ENCODE data around the gene BCL11A.

BCL11A gene

DNA sequence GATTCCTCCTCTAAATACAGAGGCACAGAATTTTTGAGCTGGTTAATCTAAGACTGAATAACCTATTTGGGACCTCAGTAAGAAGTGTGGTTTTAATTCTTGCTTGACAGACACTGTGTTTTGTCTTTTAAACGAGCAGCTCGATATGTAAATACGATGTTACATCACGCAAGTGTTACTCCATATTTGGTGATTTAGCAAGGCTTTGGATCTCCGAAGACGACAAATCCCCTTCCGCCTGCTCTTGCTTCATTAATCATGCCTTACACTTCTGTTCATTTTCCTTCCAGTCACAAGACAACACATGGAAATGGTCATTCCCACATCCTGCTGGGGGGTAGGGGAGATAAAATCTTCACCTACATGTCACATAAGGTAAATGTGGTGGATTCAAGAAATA lies 9.4 kb downstream of the BCL11A start:
- no peak for DNase-seq

DNA sequence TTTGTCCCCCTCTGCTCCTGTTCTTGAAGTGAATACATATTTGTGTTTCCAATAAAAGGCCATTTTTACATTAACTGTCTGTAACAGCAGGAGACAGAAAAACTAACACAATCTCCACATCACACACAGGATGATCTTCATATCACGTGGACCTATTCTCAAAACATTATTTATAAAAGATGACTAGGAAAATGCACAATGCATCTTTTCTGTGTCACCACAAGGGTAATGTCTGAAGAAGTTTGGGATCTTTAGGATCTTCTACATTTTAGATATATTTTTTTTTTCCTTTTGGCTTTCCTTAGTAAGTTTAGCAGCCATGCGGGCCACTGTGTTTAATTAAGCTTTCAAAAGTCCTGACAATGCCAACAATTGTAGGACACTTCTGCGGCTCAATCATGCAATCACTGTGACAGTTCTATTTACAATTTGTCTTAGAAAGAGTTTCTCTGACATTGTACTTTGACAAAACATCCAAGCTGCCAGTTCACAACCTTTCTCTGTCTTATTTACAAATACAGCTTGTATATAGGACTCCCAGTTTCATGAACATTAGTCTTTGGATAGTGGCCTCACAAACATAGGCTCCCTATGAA lies 12.3 kb downstream of the BCL11A start:
- DNase-seq: no peak

DNA sequence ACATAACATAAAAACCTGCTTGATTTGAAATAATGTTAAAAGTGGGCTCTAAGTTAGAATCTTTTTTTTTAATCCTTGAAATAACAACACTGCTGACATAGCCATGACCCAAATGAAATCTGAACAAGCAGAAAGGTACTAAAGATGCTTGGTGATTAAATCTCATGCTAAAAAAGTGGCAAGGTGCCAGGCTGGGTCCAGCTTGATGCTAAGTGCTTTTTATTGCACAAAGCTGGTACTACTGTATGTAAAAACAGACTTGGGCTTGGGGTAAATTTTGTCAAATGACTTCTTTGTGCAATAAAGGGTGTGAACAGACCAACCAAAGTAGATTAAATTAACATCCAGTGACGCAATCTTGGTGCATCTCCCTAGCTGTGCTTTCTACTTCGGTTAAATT lies 13.4 kb downstream of the BCL11A start:
- no peak for DNase-seq

DNA sequence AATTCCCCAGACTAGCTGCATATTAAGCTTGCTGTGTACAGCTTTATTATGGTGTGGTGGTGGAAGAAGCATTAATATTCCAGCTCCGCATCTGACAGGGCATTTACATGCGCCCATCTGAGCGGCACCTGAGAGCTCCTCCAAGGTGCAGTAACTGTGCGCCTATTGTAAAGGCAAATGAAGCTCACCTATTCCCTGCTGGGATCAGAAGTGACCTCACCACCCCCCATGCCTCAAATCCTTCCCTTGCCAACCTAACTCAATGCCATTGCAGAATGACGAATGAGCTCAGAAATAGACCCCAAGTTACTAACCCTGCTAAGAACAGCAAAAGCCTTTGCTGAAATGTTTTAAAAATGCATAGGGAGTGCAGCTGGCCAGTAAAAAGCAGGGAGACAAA lies 14.3 kb downstream of the BCL11A start:
- DNase-seq: no peak

DNA sequence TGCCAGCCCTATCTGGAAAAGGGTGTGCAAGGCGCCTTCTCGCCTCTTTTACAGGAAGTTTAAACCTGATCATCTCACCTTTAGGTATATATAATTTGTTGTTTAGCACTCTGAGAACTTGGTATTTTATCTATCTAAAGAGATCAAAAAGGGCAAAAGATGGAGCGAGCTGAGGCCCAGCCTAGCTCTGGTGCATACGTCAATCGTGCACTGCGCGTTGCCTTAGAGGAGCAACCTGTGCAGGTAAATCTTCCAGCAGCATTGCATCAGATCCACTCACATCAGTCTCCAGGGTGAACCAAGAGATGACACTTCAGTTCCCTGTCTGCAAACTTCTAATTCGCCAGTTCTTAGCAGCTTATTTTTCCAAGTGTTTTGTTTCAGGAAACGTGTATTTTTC lies 15.4 kb downstream of the BCL11A start:
- no peak for DNase-seq

DNA sequence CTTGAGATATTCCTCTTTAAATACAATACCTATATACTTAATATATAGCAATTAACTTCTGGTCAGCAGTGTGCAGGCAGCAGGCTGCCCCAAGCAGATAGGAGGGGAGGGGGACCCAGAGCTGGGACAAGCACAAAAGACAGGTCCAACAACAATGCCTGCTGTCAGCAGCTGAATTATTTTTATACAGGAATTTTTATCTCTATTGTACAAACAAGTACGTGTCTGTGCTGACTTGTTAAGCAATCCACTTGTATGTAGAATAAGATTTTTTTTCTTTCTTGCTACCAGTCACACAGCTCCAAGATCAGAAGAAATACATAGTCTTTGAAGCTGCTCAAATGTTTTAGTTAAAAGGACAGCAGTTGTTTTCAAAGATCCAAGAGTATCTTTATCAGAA lies 16.7 kb downstream of the BCL11A start:
- no peak for DNase-seq

DNA sequence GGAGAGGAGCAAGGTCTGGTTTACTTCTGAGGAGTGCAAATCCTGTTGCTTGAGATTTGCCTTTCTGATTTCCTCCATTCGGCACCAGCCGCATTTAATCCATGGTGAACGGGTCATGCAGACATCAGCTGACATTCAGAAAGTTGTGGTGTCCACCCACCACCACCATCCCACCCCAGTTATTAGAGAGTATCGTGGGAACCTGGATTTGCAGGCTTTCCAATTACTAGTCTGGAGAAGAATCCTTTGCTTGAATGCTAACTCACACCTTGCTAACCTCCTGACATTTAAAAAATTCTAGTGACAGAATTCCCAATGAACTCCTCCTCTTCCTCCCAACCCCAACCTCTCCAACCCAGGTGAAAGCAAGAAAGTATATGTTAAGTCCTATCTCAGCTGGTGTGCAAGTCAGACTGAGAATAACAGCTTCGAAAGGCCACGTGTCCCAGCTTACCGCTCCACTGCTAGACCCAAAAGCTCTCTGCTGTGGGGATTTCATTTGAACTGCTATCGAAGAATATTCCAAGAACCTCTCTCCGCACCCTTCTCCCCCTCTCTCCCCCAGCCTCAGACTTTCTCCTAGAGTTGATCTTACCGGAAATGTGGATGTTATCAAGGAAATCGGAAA lies 17.7 kb downstream of the BCL11A start:
- no peak for DNase-seq

DNA sequence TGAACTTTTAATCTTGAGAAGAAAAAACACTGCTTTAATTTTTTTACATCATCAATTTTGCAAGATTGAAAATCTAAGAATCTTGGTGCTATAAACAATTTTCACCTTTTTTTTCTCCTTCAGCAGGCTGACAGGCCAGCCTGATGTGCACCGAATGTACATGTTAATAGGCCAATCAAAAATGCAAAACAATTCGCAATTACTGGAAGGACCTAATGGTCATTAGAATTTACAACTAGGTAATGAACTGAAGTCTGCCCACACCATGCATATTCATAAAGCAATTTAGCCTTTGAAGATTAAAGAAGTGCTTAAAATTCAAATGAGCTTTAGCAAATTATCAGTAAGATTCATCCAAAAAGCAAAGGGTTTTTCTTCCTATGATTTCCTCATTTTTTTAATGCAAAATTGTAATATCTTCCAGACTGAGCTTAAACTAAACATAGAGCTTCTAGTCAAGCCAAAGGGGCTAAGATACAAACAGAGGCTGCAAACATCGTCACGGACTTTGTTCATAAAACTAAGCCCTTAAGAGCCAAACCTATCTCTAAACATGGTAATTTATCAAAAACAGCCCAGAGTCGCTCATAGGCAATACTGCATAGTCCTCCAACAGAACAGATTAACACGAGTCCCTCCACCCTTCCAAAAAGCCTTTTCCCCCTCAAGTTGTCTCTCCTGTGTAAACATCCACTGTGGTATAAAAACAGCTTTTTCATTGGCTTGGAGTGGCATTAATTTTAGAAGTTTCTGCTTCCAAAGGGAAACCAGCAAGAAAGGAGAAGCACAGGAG lies 18.4 kb downstream of the BCL11A start:
- no peak for DNase-seq

DNA sequence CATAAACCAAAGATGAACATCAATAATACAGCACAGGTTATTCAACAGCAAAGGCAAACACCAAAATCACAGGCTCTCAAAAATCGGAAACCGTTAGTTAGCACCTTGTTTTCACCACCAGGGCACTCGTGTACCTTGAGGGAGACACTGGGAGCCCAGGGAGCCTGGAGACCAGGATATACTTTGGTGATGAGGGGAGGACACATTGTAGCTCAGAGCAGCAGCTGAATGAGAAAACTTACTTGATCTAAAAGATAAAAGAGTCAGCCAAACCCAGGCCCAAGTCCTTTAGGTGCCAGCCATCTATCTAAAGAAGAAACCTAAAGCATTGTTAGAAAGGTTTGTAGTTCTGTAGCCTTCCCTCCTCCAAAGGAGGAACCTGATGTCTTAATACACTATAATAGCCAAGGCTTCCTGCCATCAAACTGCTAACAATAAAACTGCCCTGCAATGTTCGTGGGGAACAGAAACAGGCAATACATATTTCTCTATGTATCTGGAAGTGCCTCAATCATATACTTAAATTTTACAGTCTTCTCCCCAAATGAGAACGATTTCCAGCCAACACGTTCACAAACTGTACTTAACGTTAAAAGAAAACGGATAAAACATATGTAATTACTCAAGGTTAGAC lies 19.3 kb downstream of the BCL11A start:
- DNase-seq: no peak

DNA sequence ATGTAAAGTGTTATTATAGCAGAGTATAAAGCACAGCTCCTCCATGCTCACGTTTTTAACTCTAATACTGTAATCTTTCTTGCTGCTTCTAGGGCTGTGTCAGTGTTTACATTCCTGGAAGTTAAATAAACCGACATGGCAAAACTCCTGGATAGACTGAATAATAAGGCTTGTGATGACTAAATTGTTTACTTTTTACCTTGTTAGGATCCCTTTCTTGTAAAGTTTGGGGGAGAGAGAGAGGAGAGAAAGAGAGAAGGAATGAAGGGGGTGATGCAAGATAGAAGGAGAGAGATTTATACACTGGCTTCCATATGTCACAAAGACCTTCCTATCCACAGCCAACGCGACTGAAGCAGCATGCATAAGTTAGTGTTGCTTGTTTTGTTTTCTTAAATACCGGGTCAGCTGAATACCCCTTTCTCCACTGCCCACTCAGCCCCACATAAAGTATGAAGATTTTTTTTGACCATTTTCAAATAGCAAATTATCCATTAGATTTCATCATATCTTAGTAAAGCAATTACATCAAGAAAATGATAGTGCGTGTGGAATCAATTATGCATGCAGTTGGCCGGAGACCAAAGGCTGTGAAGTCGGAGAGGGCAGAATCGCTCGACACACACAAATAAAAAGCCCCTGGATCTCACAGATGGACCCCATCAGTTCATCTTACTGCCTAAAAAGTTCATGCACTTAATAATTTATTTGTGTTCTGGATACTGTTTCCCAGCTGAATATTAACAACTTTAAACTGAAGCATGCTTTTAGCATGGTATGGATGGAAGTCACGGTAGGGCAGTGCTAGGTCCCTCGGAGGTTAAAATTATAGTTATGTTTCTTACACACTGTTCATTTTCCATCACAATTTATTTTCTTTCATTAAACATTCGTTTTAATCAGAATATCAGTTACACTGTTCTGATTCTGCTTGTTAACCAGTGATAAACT lies 20.1 kb downstream of the BCL11A start:
- no peak for DNase-seq

DNA sequence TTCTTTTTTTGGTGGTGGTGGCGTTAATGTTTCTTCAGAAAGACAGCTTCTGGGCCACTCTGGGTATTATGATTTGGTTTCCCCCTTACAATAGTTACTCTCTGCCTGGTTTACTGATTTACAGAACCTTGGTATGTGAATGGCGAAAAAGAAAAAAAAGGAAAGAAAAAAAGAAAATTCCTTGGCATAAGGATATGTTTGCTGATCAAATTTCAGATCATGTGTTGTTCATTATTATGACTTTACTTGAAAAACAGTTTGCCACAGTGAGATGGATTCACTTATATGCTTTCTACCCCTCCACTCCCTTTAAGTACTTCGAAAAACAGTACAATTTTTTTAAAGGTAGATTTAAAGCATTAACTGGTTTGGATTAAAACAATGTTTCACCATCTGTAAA lies 21.0 kb downstream of the BCL11A start:
- DNase-seq: no peak

DNA sequence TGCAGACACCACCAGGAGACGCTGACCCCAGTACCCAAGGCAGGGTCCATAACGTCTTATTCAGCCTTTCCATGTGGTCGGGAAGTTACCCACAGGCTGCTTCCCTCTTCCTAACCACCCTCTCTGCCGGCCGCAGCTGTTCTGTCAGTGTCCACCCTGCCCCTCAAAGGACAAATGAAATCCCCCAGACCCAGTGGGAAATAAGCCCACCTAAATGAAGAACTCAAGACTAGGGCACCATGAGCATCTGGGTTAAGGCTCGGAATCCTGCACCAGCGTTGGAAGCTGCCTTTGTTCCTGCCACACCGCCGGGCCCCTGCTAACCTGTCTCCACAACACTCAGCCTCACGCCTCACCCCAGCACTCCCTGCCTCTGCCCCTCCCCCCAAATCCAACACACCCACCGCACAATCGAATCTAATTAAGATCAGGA lies 21.7 kb downstream of the BCL11A start:
- no peak for DNase-seq

DNA sequence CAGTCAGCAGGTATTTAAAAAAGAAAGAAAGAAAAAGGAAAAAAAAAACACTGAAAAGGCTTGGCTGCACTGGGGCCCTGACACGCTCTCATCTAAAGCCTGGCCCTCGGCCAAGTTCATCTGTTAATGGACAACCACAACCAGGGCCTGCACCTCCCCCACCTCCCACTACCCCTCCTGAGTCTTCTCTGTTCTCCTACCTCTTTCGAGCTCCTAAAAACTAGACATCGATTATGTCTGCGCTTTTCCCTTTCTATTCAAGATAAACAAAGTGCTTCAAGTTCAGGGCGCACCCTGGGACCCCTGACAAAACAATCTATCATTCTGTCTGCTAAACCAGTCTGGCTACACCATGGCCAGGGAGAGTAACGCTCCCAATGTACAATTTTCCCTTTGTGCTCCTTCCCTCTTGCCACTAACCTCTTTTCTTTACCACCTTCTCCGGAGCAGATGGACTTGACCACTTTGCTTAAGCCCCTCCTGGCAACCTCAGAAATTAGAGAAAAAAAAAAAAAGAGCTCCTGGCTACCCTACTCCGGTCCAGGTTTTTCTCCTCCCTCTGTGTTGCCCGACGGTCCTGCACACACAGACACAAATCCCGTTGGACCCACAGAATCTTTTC lies 22.7 kb downstream of the BCL11A start:
- DNase-seq: peak; percentile 38

DNA sequence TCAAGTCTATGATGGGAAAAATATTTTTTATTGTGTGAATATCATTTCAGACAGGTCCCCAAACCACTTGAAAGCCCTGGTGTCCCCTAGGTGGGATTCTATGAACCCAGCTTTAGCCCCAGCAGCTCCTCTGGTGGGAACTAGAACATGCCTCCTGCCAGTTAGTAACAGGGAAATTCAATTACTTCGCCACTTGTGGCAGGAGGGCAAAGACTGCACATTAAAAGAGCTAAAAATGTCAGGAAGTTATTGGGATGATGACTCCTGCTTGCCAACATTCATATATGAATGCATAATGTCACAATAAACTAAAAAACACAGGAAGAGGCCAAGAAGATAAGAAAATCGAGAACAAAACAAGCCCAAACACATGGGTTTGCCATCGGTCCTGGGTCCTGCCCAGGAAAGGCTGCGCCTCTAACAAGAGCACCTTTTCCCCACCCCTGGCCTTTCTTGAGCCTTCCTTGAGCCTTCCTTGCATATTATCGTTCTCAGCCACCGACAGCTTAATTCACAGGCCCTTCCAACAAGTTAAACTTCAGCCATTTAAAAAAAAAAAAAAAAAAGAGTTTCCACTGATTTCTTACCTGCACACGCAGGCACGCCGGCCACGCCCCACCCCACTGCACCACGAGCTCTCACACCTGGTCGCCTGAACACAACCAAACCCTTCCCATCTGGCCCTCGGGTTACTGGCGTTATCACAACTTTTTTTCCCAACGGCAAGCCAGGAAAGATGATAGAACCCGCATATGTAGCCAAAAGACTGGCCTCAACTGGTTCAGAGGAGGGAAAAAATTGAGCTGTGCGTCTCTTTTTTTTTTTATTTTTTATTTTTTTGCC lies 23.4 kb downstream of the BCL11A start:
- no peak for DNase-seq

DNA sequence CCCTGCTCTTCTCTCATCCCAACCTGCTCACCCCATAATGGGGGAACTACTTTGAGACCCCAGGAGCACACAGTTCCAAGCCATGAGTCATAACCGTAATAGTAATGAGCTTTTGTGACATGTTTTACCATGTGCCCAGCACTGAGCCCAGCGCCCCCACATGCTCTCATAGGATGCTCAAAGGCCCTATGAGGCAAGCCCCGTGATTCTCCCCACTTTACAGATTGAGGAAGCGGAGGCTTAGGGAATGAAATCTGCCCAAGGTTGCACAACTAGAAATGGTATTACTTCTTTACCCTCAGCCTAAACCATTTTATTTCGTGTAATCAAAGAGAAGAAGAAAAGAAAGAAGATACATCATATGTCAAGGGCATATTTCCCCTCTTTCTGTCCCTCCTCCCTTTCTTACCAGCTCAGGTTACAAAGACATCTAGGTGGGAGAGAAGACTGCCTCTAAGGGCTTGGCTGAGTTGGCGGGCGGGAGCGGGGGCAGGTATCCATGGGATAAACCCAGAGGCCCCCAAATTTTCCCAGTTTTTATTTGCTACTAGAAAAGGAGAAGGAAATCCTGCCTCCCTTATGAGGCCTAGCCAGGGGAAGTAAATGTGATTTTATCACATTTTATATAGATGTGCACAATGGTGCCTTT lies 24.2 kb downstream of the BCL11A start:
- no peak for DNase-seq

DNA sequence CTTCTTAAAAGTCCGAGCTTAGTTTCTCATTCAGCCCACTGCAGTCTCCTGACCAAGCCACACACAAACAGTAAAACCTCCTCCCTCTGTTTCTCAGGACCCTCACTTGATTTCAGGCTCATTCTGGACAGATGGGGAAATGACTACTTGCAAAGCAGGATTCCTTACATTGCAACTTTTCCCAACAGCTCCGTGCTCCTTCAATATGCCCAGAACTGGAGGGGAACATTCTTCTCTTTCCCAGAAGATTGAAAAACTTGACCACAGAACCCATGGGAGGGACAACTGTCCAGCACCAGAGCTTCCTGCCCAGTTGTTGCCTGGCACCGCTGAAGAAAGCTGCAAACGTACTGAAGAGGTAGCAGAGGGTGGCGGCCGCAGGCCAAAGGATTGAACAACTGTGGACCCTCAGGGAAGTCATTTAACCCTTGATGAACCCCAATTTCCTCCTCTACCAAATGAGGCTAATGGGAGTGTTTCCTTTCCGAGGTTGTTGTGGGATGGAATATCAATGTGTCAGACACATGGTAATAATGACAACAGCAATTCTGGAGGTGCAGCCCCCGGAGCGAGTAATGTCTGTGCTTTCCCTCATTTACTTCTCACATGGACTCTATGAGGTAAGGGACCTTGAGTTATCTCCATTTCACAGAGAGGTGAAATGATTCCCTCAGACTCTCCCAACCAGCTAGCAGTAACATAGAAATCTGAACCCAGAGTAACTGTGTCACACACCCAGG lies 25.0 kb downstream of the BCL11A start:
- DNase-seq: no peak

DNA sequence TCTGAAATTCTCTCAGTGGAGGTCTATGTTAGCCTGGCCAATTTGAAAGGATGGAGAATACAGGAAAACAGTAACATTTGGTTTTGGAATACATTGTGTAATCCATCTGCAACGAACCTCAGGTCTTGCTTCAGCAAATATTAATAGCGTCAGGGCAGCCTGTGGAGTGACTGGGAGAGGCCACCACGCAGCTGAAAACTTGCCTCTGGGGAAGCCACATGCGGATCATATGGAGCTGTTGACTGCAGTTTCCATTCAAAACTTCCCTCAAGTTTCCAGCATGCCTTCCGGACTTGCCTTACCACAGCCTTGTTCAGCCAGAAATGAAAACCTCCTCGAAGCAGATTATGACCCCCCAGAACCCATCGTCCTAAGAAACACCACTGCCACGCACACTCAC lies 25.7 kb downstream of the BCL11A start:
- no peak for DNase-seq

DNA sequence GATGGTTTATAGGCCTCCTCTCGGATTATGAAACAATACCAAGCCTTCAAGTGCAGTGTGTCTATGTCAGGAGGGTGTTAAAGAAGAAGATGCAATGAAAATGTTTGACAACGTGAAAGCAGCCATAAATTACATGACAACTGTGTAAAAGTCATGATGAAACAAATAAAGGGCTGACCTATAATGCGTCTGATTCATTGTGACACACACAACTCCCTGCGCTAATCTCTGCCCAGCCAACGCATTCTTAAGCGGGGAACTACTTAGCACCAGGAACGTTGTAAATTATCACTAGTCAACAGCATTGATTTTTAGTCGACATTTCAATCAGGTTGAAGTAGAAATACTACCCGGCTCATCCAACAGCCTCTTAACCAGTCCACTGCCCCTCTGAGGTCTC lies 26.8 kb downstream of the BCL11A start:
- no peak for DNase-seq

DNA sequence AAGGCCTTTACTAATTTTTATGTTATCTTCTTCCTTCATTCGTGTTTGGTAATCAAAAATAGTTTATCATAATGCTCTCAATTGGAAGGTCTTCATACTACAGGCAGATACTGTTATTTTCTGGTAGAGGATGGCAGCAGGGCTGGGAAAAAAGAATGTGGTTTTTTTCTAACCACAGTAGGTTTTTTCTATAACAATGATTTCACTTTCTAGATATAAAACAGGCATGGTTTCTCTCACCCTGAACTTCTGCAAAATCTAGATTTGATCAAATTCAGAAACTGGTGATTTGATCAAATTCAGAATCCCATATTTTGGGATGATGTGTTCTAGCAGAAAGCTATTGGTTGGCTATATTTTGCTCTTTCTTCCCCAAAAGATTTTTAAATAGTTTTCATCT lies 27.6 kb downstream of the BCL11A start:
- no peak for DNase-seq

DNA sequence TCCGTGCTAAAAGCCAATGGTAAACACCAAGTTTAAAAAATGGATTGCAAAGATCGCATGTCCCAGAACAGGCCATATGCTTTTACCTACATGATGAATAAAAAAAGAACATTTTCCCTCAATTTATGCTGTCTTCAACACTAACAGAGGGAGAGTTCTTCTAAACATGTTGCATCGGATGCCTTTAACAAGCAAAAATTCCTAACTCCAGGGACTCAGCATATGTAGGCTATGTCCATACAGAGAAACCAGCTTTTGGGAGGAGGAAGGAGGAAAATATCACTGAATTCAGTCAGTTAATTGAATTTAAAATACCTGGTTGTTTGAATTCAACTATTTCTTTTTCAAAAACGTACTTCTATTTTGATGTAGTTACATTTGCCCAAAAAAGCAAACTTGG lies 28.6 kb downstream of the BCL11A start:
- DNase-seq: no peak
